NCI-H345 treated with DMSO at 0.1 percent for 48 hours (cell line): ENCODE measurements around the gene ARHGDIB.

ENCODE experiments used
- DNase-seq: peaks from one replicate; lab custom pipeline; 2025; ENCODE audit not compliant: unreplicated experiment; lab: John Stamatoyannopoulos, UW

The ARHGDIB gene

DNA sequence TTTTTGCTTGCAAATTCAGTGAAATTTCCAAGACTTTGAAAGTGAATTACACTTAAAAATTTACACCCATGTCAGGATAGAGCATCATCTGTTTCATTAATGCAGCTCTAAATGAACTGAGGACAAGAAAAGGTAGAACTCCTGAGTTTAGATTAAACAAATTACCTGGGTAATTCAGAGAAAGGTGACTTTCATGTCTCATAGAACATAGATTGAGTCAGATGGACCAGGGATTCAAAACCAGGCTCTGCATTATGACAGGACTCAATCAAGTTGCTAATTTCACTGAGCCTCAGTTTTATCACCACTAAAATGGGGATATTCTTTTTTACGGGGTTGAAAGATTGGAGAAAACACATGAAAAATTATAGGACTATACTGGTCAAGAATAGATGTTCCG, 4.5 kb downstream of the ARHGDIB start:
- no peak for DNase-seq

DNA sequence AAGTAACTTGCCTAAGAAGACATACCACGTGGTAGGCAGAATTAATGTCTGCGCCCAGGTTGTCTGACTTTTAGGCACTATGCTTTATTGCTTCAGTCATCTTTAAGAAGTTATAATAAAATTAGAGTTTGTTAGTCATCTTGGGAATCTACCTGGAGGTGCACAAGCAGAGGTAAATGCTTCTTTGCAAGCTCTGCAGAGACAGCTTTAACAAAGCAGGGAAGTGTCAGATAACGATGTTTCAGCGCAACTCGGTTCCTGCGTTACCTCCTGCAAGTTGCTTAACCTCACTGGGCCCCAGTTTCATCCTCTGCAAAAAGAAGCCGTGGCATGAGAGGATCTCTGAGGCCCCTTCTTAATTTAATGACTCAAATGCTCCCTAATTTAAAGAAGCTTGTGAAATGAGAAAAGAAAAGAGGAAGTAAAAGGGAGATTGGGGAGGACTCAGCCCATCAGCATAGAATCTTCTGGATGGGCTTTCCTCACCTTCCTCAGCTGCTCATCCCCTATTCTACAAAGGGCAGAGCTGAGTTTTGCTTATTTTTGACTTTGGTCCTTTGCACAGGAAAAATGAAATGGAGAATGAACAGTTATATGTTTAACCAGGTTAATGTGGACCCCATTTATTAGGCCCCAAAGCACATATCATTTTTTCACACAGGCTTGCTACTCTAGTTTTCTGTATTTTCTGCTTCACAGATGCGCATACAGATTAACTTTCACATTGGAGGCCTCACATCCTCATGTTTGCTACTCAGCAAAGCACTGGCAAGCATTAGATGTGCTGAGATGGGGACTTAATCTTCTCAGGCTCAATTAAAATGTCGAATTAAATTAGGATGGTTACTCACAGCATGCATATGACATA, 5.1 kb downstream of the ARHGDIB start:
- no peak for DNase-seq

GRCh38 chr12:14954269-14954668, 7.1 kb downstream of the ARHGDIB start:
- no peak for DNase-seq

DNA sequence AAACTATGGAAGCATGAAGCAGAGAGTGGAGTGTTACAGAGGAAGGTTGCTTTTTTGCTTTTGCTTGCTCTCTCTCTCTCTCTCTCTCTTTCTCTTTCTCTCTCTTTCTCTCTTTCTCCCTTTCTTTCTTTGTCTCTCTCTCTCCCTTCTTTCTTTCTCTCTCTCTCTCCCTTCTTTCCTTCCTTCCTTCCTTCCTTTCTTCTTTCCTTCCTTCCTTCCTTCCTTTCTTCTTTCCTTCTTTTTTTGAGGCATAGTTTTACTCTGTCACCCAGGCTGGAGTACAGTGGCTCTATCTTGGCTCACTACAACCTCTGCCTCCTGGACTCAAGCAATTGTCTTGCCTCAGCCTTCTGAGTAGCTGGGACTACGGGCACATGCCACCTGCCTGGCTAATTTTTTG, 7.6 kb downstream of the ARHGDIB start:
- no peak for DNase-seq

- no peak for DNase-seq
Measured at GRCh38 chr12:14952299-14952921, 9.0 kb downstream of the ARHGDIB start.

GRCh38 chr12:14951851-14952250, 9.6 kb downstream of the ARHGDIB start:
- DNase-seq, result no peak

DNA sequence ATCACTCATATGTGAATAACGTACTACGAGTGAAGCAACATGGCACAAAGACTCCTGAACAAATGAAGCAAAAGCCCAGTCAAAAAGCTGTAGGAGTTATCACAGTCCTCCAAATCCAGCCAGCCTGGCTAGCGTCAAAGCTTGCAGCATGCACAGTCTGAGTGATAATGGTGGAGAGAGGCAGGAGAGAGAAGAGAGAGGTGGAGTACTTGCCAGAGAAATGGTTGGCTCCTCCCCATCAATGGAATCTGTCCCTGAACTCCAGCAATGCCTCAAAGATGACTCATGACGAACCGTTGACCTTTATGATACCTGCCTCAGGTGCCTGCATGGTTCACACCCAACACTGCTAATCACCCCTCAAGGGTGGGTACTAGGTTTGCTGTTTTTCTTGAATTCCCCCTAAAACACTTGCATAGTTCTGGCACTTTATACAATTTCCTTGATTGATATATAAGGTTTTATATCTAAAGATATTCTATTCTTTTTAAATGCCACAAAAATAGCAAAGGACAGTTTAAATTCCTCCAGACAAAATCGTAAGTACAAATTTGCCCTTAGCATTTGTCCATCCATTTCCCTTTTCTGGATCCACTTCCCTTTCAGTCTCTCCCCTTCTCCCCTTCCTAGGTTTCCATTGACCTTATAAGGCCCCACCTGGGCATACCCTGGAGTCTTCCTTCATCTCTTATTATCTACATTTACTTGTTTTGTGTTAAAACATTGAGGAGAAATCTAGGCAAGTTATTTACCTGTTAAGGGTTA, 10.2 kb downstream of the ARHGDIB start:
- DNase-seq, result no peak

GRCh38 chr12:14950421-14950820, 11.0 kb downstream of the ARHGDIB start:
- no peak for DNase-seq

GRCh38 chr12:14949631-14950030, 11.8 kb downstream of the ARHGDIB start:
- DNase-seq, result no peak

- no peak for DNase-seq
Measured at GRCh38 chr12:14948672-14949071, 12.7 kb downstream of the ARHGDIB start.

DNA sequence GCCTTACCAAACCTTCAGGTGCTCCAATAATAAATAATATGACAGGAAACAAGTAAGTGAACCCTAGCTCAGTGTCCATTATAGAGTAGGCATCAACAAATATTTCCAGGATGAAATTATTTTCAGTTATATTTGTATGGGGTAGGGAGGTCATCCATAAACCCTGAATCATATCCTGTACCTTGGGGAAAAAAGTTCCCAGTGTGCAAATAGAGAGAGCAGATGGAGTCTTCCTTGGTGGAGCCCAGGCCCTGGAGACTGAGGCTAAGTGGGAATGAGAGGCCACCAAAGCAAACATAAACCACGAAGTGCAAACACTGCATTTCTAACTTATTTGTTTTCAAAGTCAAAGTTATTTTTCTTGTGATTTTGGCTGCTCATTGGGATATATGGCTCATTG, 14.5 kb downstream of the ARHGDIB start:
- DNase-seq, result no peak

DNA sequence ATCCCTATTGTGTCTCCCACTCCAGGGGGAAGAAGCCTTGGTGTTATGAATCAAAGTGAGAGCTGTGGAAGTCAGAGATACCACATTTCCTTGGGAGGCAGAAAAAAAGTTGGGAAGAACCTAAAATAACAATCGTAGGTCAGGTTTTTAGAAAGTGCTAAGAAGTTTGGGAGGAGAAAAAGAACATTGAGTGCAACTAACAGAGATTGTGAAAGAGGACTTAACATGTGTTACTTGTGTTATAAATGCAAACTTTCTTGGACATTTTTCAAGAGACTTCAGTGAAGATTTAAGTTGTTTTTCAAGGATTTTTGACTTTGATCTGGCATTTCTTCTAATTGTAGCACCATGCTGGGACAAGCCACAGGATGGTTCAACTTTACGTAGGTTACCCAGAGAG, 15.2 kb downstream of the ARHGDIB start:
- DNase-seq, result no peak

- no peak for DNase-seq
Measured at GRCh38 chr12:14942196-14942931, 19.0 kb downstream of the ARHGDIB start.

GRCh38 chr12:14941369-14941768, 20.0 kb downstream of the ARHGDIB start:
- DNase-seq, result no peak

DNA sequence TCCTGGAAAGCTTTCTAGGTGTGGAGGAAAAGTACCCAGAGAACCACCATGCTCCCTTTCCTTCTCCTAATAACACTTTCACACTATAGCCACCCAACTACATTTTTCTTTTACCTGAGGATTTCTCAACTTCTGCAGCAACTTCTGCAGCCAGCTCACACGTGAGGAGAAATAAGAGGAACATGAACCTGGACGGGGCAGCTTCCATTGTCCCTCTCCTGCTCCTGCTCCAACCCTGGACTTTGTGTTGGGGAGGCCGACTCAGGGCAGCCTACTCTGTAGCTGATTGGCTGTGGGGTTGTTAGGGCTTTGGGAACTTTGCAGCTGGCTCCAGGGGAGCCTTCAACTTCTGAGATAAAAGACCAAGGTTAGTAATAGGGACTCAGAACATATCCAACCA, 23.1 kb downstream of the ARHGDIB start, which contains the start of gene ERP27:
ERP27 (minus strand) TSS at position 237 of the 400 bp plus-strand sequence; CDS start at position 208, 29 bp downstream.
- DNase-seq, result no peak

- DNase-seq, result no peak
Measured at GRCh38 chr12:14937689-14938088, 23.7 kb downstream of the ARHGDIB start.

DNA sequence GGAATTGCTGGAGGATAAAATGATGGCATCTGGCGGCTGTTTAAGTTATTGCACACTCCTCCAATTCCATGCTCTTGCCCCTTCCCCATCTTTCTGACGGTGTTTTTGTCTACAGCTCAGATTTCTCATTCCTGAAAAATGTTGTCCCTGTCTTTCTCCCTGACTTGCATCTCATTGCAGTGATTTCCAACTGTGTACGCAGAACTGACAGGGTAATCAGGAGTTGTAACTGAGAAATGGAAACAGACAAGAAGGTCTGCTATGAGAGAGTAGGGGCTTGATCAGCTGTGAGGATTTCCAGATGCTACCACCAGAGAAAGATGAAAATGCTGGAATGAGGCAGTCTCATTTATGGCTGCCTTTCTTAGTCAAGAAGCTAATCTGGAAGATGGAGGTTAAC, 24.4 kb downstream of the ARHGDIB start:
- no peak for DNase-seq

DNA sequence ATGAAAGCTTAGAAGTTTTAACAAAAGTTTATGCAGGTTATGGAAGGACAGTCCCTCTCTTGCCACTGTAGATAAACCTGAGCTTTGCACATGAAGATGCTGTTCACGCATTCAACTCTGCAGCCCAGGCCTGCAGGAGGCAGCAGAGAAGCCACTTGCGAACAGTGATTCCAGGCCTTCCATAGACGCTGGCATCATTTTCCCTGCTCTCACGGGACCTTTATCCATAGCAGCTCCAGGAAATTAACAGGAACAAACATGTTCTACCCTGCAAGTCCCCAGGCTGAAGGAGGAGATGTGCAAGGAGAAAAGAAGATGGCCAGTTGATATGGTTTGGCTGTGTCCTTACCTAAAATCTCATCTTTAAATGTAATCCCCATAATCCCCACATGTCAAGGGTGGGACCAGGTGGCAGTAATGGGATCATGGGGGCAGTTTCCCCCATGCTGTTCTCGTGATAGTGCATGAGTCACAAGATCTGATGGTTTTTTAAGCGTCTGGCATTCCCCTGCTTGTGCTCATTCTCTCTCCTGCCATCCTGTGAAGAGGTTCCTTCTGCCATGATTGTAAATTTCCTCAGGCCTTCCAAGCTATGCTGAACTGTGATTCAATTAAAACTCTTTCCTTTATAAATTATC, 25.1 kb downstream of the ARHGDIB start:
- DNase-seq, result no peak

DNA sequence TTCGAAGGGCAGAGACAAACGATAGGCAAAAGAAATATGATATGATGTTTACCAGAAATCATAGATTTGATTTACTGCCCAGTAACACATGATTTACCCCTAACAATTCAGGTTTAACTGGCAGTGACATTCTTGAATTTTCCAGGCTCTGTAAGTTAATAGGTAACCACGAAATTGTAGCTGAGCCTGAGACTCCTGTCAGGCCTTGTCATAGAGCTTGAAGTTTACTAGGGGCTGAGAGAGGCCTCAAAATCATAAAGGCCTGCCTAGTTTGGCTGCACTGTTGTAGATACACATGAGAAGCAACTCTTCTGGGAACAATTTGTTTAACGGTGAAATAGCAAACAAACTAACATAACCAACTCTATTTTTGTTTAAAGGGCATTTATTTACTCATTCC, 26.4 kb downstream of the ARHGDIB start:
- no peak for DNase-seq

GRCh38 chr12:14934511-14934910, 26.9 kb downstream of the ARHGDIB start:
- no peak for DNase-seq
